Measurements from ENCODE around the gene TGM3.

DNA sequence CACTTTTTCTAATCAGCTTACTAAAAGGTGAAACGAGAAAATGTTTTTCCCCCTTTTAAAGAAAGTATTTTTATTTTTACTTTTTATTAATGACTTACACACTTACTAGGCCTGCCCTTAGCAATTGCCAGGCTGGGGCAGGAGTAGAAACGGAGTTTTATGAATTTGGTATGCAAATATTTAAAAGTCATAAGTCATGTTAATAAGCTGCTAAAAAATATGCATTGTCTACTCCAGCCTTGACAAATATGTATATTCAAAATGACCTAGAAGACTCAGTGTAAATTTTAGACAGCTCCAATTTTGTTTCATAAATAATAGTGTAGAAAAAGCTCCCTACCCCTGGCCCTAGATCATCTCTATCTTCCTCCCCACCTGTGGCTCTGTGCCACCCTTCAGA is 67.4 kb downstream of the TGM3 start:
- TF ChIP-seq, protein P1, sequence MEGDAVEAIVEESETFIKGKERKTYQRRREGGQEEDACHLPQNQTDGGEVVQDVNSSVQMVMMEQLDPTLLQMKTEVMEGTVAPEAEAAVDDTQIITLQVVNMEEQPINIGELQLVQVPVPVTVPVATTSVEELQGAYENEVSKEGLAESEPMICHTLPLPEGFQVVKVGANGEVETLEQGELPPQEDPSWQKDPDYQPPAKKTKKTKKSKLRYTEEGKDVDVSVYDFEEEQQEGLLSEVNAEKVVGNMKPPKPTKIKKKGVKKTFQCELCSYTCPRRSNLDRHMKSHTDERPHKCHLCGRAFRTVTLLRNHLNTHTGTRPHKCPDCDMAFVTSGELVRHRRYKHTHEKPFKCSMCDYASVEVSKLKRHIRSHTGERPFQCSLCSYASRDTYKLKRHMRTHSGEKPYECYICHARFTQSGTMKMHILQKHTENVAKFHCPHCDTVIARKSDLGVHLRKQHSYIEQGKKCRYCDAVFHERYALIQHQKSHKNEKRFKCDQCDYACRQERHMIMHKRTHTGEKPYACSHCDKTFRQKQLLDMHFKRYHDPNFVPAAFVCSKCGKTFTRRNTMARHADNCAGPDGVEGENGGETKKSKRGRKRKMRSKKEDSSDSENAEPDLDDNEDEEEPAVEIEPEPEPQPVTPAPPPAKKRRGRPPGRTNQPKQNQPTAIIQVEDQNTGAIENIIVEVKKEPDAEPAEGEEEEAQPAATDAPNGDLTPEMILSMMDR (IDR thresholded peaks at IDR 0.05; ENCODE audit: low read length), result no peak
- TF ChIP-seq EZH2 (IDR thresholded peaks at IDR 0.05; ENCODE audit: borderline replicate concordance, low read length), result no peak
